ENCODE data around the gene TNPO3. TPM values are rescaled to one million over a fixed set of nuclear protein-coding genes. Genes with fewer than 3 reads are reported as not detected.
"Not testable (repeated sequence)": the region's sequence is repeated elsewhere in the genome, so short reads cannot be mapped to it uniquely, and the experiment has no call there.

Gene TNPO3
- total RNA-seq, 2 experiments from 2014 or later, result 55.1 to 71.7 TPM

DNA sequence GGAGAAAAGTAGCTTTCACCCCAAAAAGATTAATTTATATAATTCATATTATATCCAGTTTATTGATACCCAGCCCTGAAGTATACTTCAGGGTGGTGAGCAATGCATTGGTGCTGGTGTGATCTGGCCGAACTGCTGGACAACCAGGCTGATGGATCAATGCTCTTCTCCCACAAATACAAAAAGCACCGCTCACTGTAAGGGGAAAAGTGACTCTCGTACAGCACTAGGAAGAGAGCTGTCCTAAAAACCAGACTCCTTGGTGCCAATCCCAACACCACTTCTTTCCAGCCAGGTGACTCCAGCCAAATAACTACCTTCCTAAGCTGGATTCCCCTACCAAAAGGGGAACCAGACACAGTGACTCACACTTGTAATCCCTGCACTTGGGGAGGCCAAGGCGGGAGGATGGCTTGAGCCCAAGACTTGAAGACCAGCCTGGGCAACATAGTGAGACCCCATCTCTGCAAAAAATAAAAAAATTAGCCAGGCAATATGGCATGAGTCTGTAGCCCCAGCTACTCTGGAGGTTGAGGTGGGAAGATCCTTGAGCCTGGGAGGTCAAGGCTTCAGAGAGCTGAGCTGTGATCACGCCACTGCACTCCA, 13.1 kb upstream of the TNPO3 start:
- no peak for TF ChIP-seq EZH2phosphoT487 (IDR thresholded peaks at IDR 0.05; ENCODE audit: borderline replicate concordance, low read depth, low read length)
- no peak for TF ChIP-seq CTCF (conservative IDR thresholded peaks at IDR 0.05; ENCODE audit: low read length)
- H3K4me1 ChIP-seq (ENCODE audit: insufficient read depth, low read length, poor library complexity, severe bottlenecking), result no peaks in the 10 kb centered on the region
- H3K27ac ChIP-seq (ENCODE audit: low read depth, low read length, poor library complexity, severe bottlenecking), result no peak overlapping the region
- no peak overlapping the region for H3K4me2 ChIP-seq (ENCODE audit: low read length)
- H3K9me3 ChIP-seq (ENCODE audit: low read length), result no peaks in the 10 kb centered on the region
- DNase-seq (ENCODE audit: low spot score), result no peak
- H3K9me2 ChIP-seq (ENCODE audit: insufficient read depth, low read length), result no peaks in the 10 kb centered on the region
- no peaks in the 10 kb centered on the region for H4K20me1 ChIP-seq (ENCODE audit: insufficient read depth, low read length)
- POLR2A ChIA-PET, result interaction anchor here (0.5 to 1.3 kb wide), 4 partner anchors 12 to 690 kb away, joined by 3 to 7 read pairs (median 4); partner anchors contain the start of gene TNPO3
- intact Hi-C loops (cut with micrococcal nuclease; ENCODE audit: unreplicated experiment), result no loop called here
- no peaks in the 10 kb centered on the region for H3K36me3 ChIP-seq (ENCODE audit: insufficient read depth, low read length)
- no peak overlapping the region for H2AFZ ChIP-seq (ENCODE audit: low read length)
- H3K79me2 ChIP-seq (ENCODE audit: insufficient read depth, low read depth, low read length), result no peaks in the 10 kb centered on the region
- no peak overlapping the region for H3K4me3 ChIP-seq (ENCODE audit: low read depth, low read length, poor library complexity, severe bottlenecking)
- no TSS peak for BruUV-seq (replicated peaks)
- CTCF ChIA-PET (ENCODE audit: unreplicated experiment), result no interaction called here

DNA sequence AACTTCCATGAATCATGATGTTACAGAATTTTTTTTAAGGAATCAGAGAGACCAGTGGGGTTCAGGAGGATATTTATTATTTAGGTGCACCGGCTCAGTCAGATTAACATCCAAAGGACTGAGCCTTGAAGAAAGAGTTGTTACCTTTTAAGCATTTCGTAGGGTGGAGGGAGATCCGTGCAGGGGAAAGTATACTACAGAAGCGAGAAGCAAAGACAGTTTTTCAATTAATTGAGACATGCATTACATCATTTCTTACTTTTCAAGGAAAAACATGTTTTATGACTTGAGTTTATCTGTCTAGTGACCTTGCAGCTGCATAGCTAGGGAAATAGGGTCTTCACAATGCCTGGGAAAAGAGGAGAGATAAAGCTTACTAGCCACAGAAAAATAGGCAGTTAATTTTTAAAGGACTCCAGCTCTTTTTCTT, 12.2 kb upstream of the TNPO3 start:
- H4K20me1 ChIP-seq (ENCODE audit: insufficient read depth, low read length); H3K4me2 ChIP-seq (ENCODE audit: low read length); H3K4me3 ChIP-seq (ENCODE audit: low read depth, low read length, poor library complexity, severe bottlenecking); H3K27ac ChIP-seq (ENCODE audit: low read depth, low read length, poor library complexity, severe bottlenecking); H3K9me3 ChIP-seq (ENCODE audit: low read length); DNase-seq (ENCODE audit: low spot score); H2AFZ ChIP-seq (ENCODE audit: low read length); CTCF ChIA-PET (ENCODE audit: unreplicated experiment); H3K36me3 ChIP-seq (ENCODE audit: insufficient read depth, low read length); H3K9me2 ChIP-seq (ENCODE audit: insufficient read depth, low read length); intact Hi-C loops (cut with micrococcal nuclease; ENCODE audit: unreplicated experiment); BruUV-seq (replicated peaks); H3K79me2 ChIP-seq (ENCODE audit: insufficient read depth, low read depth, low read length); H3K4me1 ChIP-seq (ENCODE audit: insufficient read depth, low read length, poor library complexity, severe bottlenecking): not testable (repeated sequence)
- POLR2A ChIA-PET, result interaction anchor here (0.5 to 1.4 kb wide), 6 partner anchors 12 to 689 kb away, joined by 3 to 7 read pairs (median 3); partner anchors contain the start of gene TNPO3

DNA sequence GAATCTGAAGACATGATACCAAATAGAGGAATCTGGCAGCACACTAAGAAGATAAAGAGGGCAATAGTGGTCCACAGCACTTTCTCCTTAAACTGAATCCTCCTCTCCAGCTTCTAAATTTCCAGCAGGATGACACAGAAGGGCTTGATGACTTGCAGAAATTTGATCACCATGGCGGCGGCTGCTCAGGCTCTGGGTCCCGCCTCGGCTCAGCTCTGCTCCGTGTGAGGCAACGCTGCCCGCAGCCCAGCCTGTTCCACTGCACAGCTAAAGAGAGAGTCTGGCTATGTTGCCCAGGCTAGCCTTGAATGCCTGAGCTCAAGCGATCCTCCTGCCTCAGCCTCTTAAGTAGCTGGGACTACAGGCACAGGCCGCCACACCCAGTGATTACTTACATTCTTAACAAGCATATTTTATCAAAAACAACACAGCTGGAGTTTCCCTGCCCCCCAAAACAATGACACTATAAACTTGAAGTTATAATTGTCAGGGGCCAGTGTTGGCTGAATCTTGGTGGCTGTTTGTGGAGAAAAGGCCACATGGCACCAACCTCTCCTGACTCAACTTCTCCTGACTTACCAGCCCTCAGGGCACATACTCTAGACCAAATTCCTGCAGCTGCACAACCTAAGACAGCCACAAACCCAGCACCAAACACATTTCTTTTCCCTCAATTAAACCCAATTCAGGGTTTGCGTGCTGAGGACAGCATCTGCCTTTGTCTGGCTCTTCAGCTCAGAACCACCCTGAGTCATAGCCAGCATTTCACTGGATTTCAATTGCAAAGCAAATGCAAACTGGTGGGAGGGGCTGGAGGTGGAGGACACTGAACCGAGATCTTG, 11.6 kb upstream of the TNPO3 start:
- H3K9me2 ChIP-seq (ENCODE audit: insufficient read depth, low read length), result no peaks in the 10 kb centered on the region

More for the DNA sequence above, 11.6 kb upstream of the TNPO3 start:
- TF ChIP-seq EZH2phosphoT487 (IDR thresholded peaks at IDR 0.05; ENCODE audit: borderline replicate concordance, low read depth, low read length), result no peak
- TF ChIP-seq CTCF (conservative IDR thresholded peaks at IDR 0.05; ENCODE audit: low read length), result no peak
- Histone ChIP-seq H3K4me2 (ENCODE audit: low read length) (no peak overlapping the region), H2AFZ (ENCODE audit: low read length) (no peak overlapping the region), H3K79me2 (ENCODE audit: insufficient read depth, low read depth, low read length) (no peaks in the 10 kb centered on the region), H3K9me3 (ENCODE audit: low read length) (no peaks in the 10 kb centered on the region), H3K27ac (ENCODE audit: low read depth, low read length, poor library complexity, severe bottlenecking) (no peak overlapping the region), H3K4me1 (ENCODE audit: insufficient read depth, low read length, poor library complexity, severe bottlenecking) (no peaks in the 10 kb centered on the region), H4K20me1 (ENCODE audit: insufficient read depth, low read length) (no peaks in the 10 kb centered on the region), H3K36me3 (ENCODE audit: insufficient read depth, low read length) (no peaks in the 10 kb centered on the region), H3K4me3 (ENCODE audit: low read depth, low read length, poor library complexity, severe bottlenecking) (no peak overlapping the region)
- no peak for DNase-seq (ENCODE audit: low spot score)
- BruUV-seq (replicated peaks), result no TSS peak
- ChIA-PET CTCF (ENCODE audit: unreplicated experiment) (no interaction called here), POLR2A (interaction anchor here (0.5 to 1.4 kb wide), 4 partner anchors 11 to 851 kb away, joined by 3 to 4 read pairs (median 3); no protein-coding TSS in a partner anchor)
- intact Hi-C loops (cut with micrococcal nuclease; ENCODE audit: unreplicated experiment), result no loop called here
